ENCODE measurements around the gene MAST3. TPM values are rescaled to one million over a fixed set of nuclear protein-coding genes. Genes with fewer than 3 reads are reported as not detected.
"Not testable (repeated sequence)": the region's sequence is repeated elsewhere in the genome, so short reads cannot be mapped to it uniquely, and the experiment has no call there.

MAST3 gene
- total RNA-seq, 1 donor from 2014 or later, result 10.7 TPM

GRCh38 chr19:18099623-18099995, 2.0 kb downstream of the MAST3 start:
- Mint-ChIP-seq H3K4me3 (ENCODE audit: low read depth) (no peak overlapping the region), H3K27me3 (peaks cover 34% of the 10 kb centered on the region)

DNA sequence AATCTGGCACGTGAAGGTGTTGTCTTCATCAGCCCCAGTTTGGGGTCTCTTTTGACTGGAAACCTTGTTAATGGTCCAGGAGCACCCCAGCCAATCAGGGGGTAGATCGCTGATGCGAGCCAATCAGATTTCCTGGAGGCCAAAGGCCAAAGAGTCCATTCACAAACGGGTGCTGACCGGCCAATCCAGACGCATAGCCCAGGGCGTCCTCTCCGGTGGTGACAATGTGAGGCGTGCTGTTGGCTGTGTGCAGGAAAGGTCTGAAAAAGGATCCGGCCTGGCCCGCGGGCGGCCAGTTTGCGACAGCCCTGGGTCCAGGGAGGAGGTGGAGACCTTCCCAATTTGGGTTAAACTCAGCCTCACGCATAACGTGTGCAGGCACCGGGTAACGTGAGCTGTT, 3.1 kb downstream of the MAST3 start:
- H3K36me3 Mint-ChIP-seq (ENCODE audit: insufficient read depth), result no peaks in the 10 kb centered on the region
- no peaks in the 10 kb centered on the region for H3K4me1 Mint-ChIP-seq (ENCODE audit: low read depth)
- H3K9me3 Mint-ChIP-seq (ENCODE audit: low read depth), result no peaks in the 10 kb centered on the region
- no peak for DNase-seq (ENCODE audit: low spot score, unreplicated experiment)
- H3K4me3 Mint-ChIP-seq (ENCODE audit: low read depth), result no peak overlapping the region
- H3K27me3 Mint-ChIP-seq, result peaks cover 29% of the 10 kb centered on the region
- TF ChIP-seq CTCF (IDR thresholded peaks at IDR 0.05; ENCODE audit: unreplicated experiment), result no peak
- no peak overlapping the region for H3K27ac Mint-ChIP-seq

More at GRCh38 chr19:18099623-18099995, 2.0 kb downstream of the MAST3 start:
- no peaks in the 10 kb centered on the region for H3K4me1 Mint-ChIP-seq (ENCODE audit: low read depth)
- H3K9me3 Mint-ChIP-seq (ENCODE audit: low read depth), result no peaks in the 10 kb centered on the region
- no peaks in the 10 kb centered on the region for H3K36me3 Mint-ChIP-seq (ENCODE audit: insufficient read depth)
- no peak for DNase-seq (ENCODE audit: low spot score, unreplicated experiment)
- H3K27ac Mint-ChIP-seq, result no peak overlapping the region
- no peak for TF ChIP-seq CTCF (IDR thresholded peaks at IDR 0.05; ENCODE audit: unreplicated experiment)

DNA sequence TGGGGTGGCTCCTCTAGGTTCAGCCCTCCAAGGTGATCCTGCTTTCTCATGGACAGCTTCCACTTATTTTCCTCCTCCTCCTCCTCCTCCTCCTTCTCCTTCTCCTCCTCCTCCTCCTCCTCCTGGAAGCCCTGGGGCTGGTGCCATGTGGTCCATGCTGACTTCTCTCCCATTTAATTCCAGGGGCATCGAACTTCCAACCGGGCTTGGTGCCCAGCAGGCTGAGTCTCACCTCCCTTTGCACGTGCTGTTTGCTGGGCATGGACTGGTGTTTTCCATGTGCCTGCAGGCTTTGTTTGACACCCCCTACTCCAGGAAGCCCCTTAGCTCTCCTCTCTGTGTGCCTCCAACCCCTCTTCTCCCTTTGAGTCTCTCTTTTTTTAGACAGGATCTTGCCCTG, 3.7 kb downstream of the MAST3 start:
- no peak overlapping the region for H3K27ac Mint-ChIP-seq
- H3K27me3 Mint-ChIP-seq, result peaks cover 28% of the 10 kb centered on the region
- TF ChIP-seq CTCF (IDR thresholded peaks at IDR 0.05; ENCODE audit: unreplicated experiment), result no peak
- H3K9me3 Mint-ChIP-seq (ENCODE audit: low read depth), result no peaks in the 10 kb centered on the region
- no peak overlapping the region for H3K4me3 Mint-ChIP-seq (ENCODE audit: low read depth)
- no peaks in the 10 kb centered on the region for H3K4me1 Mint-ChIP-seq (ENCODE audit: low read depth)
- no peak for DNase-seq (ENCODE audit: low spot score, unreplicated experiment)
- no peaks in the 10 kb centered on the region for H3K36me3 Mint-ChIP-seq (ENCODE audit: insufficient read depth)

GRCh38 chr19:18102916-18103542, 5.5 kb downstream of the MAST3 start:
- no peaks in the 10 kb centered on the region for H3K36me3 Mint-ChIP-seq (ENCODE audit: insufficient read depth)
- peaks cover 25% of the 10 kb centered on the region for H3K27me3 Mint-ChIP-seq
- H3K27ac Mint-ChIP-seq, result no peak overlapping the region
- no peak for DNase-seq (ENCODE audit: low spot score, unreplicated experiment)
- H3K4me1 Mint-ChIP-seq (ENCODE audit: low read depth), result no peaks in the 10 kb centered on the region
- no peak overlapping the region for H3K4me3 Mint-ChIP-seq (ENCODE audit: low read depth)
- no peak for TF ChIP-seq CTCF (IDR thresholded peaks at IDR 0.05; ENCODE audit: unreplicated experiment)
- H3K9me3 Mint-ChIP-seq (ENCODE audit: low read depth), result no peaks in the 10 kb centered on the region

- TF ChIP-seq CTCF (IDR thresholded peaks at IDR 0.05; ENCODE audit: unreplicated experiment), result no peak
- Mint-ChIP-seq H3K27me3 (peaks cover 16% of the 10 kb centered on the region), H3K27ac (peak overlapping the region; percentile 83), H3K4me3 (ENCODE audit: low read depth) (peak overlapping the region; percentile 71), H3K4me1 (ENCODE audit: low read depth) (peaks cover 10% of the 10 kb centered on the region), H3K36me3 (ENCODE audit: insufficient read depth) (no peaks in the 10 kb centered on the region), H3K9me3 (ENCODE audit: low read depth) (no peaks in the 10 kb centered on the region)
- DNase-seq (ENCODE audit: low spot score, unreplicated experiment), result no peak
These were observed 7.2 kb downstream of the MAST3 start for GRCh38 chr19:18104793-18105131.

- peaks cover 10% of the 10 kb centered on the region for H3K4me1 Mint-ChIP-seq (ENCODE audit: low read depth)
- not testable (repeated sequence) for DNase-seq (ENCODE audit: low spot score, unreplicated experiment); H3K36me3 Mint-ChIP-seq (ENCODE audit: insufficient read depth); H3K9me3 Mint-ChIP-seq (ENCODE audit: low read depth); H3K27ac Mint-ChIP-seq; H3K4me3 Mint-ChIP-seq (ENCODE audit: low read depth)
- peaks cover 15% of the 10 kb centered on the region for H3K27me3 Mint-ChIP-seq
These were observed 7.7 kb downstream of the MAST3 start for GRCh38 chr19:18105259-18105658.
